Glomerular endothelial cell (primary cell): ENCODE results near the gene ABCC1. TPM values are rescaled to one million over a fixed set of nuclear protein-coding genes. Genes with fewer than 3 reads are reported as not detected.
"Not testable (repeated sequence)": the region's sequence is repeated elsewhere in the genome, so short reads cannot be mapped to it uniquely, and the experiment has no call there.

Experiments
- DNase-seq: peaks from one replicate; pipeline ENCODE4 v3.0.0-alpha.2; 2011; ENCODE audit warnings: low read depth, low spot score; ENCODE audit errors: extremely low read depth
- total RNA-seq: library from RNA; depleted of rRNA; stranded (reverse); fragments of >200 nt; gene quantifications from 2 replicates; pipeline ENCODE4 v1.2.3, GENCODE V29; 2015

Gene ABCC1
- total RNA-seq, 1 donor from 2014 or later: 77.9 TPM

DNA sequence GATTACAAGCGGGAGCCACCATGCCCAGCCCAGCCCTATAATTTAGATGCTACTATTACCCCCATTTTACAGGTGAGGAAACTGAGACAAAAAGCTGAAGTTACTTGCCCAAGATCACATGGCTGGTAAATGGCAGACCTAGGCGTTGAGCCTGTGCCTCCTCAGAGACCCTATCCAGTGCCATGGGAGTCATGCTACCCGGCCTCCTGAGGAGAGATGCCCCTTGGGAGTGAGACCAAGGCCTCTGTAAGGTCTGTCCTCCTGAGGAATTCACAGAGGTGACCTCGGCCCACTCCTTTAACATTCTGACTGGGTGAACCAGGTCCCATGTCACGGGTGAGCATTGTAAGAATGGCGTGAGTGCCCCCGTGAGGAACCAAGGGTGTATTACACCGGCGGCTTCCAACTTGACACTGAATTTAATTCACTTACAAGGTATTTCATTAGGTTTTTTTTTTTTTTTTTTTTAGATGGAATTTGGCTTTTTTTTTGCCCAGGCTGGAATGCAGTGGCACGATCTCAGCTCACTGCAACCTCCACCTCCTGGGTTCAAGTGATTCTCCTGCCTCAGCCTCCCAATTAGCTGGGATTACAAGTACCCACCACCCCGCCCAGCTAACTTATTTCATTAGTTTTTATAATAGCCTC is 178.2 kb downstream of the ABCC1 start:
- peak; percentile 50 for DNase-seq

DNA sequence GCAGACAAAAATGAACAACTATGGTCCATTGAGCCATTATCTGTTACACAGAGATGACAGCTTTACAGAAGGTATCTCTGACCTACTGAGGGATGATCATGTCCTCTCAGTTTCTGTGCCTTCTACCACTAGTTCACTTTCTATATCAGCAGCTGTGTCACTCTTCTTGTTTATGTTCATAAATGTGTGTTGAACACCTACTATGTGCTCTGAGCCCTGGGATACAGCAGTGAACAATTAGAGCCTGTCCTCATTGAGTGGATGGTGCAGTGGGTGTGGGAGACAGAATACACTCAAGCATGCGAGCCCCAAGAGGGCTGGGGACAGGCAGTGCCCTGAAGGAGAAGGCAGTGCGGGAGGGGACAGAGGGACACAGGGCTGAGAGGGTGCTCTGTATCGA is 181.8 kb downstream of the ABCC1 start:
- DNase-seq: no peak

DNA sequence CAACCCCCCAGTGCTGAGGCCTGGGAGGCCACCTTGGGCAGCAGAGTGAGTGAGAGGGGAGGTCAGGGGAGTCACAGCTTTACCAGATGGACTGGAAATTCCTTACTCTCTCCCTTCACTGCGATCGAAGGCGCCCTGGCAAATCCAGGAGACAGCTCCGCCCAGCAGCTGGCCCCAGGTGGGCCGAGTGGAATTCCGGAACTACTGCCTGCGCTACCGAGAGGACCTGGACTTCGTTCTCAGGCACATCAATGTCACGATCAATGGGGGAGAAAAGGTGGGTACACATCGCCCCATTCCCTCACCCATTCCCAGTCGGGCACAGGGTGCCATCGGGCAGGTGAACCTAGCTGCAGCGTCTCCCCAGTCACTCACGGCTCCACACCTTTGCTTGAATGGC is 182.2 kb downstream of the ABCC1 start:
- DNase-seq: no peak

DNA sequence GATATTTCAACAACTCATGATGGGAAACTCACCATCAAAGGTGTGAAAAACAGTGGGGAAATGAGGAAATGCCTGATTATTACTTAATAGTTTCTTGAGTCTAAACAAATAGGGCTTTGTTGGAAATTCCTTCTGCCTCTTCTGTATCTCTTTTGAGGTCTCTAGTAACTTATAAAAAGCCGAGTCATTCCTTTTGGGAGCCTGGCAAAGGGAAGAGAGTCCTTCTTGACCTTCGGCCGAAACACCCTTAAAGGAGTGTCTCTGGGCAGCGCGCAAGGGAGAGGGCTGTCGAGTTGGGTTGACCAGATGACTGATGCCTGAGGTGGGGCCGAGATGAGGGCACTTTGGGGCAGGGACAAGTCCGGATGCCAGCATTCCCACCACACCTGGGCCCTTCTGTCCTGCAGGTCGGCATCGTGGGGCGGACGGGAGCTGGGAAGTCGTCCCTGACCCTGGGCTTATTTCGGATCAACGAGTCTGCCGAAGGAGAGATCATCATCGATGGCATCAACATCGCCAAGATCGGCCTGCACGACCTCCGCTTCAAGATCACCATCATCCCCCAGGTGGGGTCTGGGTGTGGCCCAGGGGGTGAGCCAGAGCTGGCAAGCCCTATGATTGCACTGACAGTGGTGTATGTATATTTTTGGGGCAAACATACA is 184.7 kb downstream of the ABCC1 start:
- DNase-seq: no peak

DNA sequence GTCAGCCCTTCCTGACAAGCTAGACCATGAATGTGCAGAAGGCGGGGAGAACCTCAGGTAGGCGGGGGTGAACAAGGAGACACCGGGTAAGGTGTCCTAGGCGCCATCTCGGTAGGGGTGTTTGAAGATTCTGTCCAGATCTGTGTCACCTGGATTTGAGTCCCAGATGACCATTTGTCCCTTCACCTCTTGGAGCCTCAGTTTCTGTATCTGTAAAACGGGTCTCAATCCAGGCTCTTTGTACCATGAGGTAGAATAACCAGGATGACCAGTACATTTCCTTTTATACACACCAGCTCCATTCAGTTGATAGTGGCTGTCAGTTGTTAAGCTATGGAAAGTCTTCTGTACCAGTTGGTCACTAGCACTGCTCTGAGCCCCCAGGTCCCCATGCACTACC is 187.2 kb downstream of the ABCC1 start:
- DNase-seq: no peak

DNA sequence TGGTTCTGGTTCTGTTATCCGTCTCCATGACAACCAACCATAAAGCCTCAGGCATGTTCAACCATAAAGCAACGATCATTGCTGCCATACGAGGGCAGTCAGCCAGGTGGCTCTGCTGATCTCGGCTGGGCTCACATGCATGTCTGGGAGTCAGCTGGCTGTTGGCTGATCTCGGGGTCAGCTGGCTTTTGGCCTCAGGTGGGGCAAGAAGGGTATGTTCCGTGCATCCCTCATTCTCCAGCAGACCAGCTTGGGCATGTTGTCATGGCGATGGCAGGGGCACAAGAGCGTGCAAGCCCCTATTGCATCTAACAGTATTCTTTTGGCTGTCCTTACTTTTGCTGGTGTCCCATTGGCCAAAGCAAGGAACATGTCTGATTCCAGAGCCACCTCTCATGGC is 187.7 kb downstream of the ABCC1 start:
- DNase-seq: no peak

DNA sequence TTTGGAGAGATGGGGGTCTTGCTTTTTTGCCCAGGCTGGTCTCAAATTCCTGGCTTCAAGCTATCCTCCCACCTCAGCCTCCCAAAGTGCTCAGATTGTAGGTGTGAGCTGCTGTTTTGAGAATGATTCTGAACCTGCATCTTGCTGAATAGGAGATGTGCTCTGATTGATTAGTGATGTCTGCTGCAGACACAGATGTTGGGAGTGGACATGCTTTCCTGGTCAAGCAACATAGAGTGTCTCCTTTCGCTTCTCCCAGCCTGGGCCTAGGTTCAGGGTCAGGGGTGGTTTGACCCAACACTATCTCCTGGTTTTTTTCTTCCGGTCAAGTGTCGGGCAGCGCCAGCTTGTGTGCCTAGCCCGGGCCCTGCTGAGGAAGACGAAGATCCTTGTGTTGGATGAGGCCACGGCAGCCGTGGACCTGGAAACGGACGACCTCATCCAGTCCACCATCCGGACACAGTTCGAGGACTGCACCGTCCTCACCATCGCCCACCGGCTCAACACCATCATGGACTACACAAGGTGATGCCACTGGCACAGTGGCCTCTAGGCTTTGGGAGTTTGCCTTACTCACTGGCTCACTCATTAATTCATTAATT is 188.7 kb downstream of the ABCC1 start:
- no peak for DNase-seq

DNA sequence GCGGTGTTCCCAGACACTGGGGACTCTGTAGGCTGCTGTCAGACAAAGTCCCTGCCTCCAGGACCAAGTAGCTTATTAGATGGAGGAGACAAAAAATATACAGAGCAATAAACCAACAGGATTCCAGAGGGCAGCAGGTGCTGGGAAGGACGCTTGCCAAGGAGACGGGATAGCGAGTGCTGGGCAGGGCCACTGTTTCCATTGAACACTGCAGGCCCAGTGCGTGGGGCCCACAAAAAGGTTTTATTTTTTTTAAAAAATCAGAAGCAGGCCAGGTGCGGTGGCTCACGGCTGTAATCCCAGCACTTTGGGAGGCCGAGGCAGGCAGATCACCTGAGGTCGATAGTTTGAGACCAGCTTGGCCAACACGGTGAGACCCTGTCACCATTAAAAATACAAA is 189.6 kb downstream of the ABCC1 start:
- DNase-seq: no peak

DNA sequence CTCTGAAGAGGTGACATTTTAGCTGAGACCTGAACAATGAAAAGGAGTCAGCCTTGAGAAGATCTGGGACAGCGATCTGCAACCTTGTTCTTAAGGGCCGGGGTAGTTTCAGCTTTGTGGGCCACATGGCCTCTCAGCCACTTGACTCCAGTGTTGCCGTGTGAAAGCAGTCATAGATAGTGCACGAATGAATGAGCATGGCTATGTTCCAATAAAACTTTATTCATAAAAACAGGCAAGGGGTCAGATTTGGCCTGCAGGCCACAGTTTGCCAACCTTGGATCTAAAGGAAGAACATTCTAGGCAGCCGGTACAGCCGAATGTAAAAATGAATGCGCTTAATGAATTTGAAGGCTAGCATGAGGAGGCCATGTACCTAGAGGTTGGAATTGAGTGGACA is 190.4 kb downstream of the ABCC1 start:
- no peak for DNase-seq

DNA sequence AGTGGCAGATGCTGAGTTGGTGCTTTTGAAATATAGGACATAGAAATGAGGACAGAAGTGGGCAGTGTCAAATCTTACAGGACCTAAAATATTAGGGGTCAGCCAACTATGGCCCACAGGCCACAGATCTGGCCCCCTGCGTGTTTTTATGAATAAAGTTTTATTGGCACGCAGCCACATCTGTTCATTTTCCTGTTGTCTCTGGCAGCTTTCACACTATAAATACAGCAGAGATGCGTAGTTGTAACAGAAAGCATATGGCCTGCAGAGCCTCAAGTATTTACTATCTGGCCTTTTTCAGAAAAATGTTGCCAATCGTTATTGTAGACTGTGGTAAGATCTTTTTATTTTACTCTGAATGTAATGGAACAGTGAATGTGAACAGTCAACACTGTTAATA is 191.1 kb downstream of the ABCC1 start:
- no peak for DNase-seq

DNA sequence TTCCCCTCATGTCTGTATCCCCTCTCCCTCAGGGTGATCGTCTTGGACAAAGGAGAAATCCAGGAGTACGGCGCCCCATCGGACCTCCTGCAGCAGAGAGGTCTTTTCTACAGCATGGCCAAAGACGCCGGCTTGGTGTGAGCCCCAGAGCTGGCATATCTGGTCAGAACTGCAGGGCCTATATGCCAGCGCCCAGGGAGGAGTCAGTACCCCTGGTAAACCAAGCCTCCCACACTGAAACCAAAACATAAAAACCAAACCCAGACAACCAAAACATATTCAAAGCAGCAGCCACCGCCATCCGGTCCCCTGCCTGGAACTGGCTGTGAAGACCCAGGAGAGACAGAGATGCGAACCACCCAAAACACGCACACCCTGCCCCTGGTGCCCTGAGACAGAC is 191.7 kb downstream of the ABCC1 start:
- no peak for DNase-seq

DNA sequence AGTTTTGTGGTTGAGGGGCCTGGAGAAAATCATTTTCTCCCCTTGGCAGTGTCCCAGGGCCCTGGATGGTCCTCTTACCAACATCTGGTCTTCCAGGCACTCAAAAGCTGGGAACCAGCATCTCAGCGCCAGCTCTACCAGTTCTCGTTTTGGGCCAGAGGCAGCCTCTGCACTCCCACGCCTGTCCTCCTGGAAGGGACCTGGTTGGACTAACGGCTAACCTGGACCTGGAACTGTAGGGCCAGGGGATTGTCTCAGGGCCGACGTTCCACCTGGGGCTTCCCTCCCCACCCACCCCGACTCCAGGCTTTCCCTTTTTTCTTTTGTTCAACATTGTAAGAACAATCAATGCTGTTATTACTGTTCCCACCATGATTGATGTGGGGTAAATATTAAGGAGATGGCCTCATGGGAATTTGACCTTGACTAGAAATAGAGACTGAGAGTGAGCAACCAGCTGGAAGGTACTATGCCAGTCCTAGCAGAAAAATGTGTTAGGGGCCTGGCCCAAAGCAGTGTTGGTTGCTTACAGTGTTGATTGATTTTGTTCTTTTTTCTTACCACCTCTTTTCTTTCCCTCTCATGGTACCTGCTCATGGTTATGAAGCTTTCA is 192.5 kb downstream of the ABCC1 start:
- no peak for DNase-seq

DNA sequence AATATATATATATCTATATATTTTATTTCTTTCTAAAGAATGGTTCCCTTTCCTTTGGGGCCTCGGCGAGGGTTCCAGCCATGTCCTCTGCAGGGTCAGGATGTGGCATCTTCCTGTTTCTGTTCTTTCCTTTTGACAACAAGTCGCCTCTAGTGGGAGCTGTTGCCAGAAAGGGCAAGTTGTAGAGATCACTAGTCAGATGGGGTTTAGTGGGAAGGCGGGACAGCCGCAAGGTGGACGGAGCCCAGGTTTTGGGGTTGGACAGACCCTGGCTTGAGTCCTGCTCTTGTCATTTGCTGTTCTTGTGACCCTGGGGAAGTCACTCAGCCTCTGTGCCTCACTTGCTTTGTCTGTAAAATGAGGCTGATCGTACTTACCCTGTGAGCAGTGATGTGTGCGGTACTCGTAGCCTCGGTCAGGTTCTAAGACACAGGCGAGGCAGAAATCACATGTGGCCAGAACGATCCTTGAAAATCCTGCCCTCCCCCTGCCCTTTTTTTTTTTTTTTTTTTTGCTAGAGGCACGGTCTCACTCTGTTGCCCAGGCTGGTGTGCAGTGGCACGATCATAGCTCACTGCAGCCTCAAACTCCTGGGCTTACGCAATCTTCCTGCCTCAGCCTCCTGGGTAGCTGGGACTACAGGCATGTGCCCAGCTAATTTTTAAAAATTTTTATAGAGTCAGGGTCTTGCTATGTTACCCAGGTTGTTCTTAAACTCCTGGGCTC is 193.8 kb downstream of the ABCC1 start:
- no peak for DNase-seq

DNA sequence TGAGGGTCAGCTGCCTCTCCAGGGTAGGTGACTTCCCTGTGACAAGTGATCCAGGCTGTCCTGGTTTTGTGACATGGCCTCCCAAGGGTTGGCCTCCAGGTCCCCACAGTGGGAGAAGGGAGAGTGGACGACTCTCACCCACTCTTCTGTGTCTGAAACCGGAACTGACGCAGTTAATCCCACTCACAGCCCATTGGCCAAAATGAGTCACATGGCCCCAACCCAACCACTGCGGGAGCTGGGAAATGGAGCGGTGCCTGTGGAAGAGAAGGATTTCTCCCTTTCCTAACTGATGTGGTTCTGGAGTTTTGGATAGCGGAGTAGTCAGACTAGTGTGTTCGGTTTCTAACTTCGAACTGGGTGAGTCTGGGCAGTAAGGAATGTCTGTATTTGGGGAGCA is 194.5 kb downstream of the ABCC1 start:
- no peak for DNase-seq

DNA sequence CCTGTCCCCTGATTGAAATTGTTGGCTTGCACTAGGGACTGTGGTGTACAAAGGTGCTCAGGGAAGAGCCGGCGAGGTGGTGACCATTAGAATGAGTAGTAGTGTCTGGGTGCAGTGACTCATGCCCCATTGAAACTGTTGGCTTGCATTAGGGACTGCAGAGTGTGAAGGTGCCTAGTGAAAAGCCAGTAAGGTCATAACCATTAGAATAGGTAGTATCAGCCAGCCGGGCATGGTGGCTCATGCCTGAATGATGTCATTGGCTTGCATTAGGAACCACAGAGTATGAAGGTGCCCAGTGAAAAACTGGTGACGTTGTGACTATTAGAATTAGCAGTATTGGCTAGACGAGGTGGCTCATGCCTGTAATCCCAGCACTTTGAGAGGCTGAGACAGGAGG is 195.0 kb downstream of the ABCC1 start:
- DNase-seq: no peak

DNA sequence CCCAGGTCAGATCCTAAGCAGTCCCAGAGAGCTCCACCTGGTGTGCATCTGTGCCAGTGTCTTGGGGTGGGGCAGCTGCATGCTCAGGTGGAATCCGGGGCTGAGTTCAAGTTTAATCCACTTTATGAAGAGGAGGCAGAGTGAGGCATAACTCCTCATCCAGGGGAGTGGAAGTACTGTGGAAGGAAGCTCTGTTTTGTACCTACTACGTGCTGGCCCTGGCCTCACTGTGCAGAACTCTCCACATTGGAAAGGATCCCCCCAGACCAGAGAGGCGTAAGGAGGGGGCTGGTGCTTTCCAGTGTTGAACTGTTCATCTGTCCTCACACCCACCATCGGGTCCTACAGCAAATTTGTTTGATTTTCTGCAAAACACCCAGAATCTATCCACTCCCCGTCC is 195.9 kb downstream of the ABCC1 start:
- DNase-seq: no peak

DNA sequence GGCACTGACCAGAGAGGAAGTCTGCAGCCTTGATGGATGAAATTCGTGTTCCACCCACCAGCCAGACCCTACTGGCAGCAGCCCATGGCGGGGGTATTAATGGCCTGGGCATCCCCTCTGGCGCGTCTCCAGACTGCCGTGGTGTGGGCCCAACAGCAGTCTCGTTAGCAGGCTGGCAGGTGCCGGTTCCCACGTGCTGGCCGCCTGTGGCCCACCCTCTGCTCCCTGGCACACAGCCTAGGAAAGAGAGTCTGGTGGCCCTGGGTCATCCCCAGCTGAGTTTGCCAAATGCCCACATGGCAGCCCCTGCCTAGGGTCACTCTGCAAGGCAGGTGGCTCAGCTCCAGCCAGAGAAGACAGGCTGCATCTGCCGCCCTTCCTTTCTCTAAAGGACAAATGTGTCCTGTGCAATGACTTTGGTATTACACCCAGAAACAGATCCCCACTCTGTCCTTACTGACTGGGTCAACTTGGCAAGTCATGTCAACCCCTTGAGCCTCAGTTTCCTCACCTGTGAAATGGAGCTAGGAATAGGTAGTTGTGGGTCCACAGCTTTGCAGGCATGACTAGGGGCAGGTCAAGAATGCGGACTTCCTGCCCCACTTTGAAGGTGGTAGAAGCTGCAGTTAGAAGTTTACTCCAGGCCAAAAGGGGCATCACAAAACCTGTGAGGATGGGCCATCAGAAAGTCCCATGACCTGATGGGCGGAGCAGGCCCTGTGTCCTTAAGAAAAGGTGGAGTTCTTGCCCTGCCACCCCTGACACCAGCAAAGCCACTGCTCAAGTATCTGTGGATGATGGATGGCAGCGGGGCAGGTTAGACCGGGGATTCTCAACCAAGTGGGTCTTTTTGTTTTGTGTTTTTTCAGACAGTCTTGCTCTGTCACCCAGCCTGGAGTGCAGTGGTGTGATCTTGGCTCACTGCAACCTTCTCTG is 197.2 kb downstream of the ABCC1 start:
- no peak for DNase-seq

DNA sequence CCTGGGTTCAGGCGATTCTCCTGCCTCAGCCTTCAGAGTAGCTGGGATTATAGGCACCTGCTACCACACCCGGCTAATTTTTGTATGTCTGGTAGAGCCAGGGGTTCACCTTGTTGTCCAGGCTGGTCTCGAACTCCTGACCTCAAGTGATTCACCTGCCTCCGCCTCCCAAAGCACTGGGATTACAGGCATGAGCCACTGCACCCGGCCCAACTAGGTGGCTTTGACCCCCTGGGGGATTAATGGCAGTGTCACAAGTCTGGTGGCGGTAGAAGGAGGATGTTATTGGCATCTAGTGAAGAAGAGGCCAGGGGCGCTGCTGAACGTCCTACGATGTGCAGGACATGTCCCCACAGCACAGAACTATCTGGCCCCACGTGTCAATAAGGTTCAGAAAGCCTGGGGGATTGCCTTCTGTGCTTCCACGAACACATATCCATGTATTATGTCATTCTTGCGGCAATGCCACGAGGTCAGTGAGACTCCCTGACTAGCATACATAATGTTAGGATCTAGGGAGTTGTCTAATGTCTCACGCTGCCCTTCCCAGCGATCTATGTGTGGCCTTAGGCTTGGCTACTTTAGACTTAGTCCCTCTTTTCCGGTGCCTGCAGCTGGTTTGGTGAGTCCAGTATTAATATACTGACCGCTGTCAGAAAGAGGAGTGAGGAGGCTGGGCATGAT is 198.0 kb downstream of the ABCC1 start:
- no peak for DNase-seq

DNA sequence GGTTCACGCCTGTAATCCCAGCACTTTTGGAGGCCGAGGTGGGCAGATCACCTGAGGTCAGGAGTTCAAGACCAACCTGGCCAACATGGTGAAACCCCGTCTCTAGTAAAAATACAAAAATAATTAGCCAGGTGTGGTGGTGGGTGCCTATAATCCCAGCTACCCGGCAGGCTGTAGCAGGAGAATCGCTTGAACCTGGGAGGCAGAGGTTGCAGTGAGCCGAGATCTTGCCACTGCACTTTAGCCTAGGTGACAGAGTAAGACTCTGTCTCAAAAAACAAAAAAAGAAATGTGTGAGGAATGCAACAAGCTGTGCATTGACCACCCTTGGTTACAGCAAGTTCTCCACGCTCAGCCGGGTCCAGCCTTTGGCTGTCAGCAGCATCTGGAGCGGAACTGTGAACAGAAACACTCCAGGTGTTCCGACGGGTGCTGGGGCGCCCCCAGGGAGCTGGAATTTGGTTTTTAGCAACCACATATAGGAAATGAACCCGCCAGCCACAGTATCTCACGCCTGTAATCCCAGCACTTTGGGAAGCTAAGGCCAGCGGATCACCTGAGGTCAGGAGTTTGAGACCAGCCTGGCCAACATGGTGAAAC is 198.7 kb downstream of the ABCC1 start:
- not testable (repeated sequence) for DNase-seq
